ENCODE data around the gene EXOSC2.

DNA sequence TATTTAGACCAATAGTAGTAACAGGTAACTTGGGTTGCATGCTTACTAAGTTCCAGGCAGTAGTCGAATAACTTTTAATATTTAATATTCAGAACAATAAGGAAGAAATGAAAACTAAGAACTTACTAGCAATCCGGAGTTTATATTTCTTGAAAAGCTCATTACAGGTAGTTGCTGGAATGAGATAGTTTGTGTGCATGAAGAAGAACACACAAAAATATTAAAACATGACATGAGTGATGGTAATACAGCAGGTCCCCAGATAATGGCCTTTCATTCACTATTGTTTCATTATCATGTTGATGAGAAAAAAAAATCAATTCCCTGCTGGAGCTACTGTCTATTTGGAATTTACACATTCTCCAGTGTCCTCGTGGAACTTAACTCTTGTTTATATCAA lies 44.7 kb downstream of the EXOSC2 start:
- TF ChIP-seq ZNF274 (IDR thresholded peaks at IDR 0.05; ENCODE audit: low read depth, low read length) = no peak
- no peak for TF ChIP-seq SUZ12 (IDR thresholded peaks at IDR 0.05; ENCODE audit: extremely low read depth, insufficient read depth, insufficient read length)
- TF ChIP-seq YY1 (IDR thresholded peaks at IDR 0.05; ENCODE audit: insufficient read depth, insufficient read length) = no peak

All from NT2/D1 (cell line).